OCI-LY1 (cell line): Measurements from ENCODE around the gene IL13RA2.

Source experiments
- H2AFZ ChIP-seq: fragments of 200-600 bp; sonication (generic), shearing (Covaris generic); 2 replicates; pipeline ENCODE4 v1.6.0; 2014; ENCODE audit warnings: antibody characterized with exemption, mild to moderate bottlenecking, low read length
- H3F3A ChIP-seq: fragments of 200-600 bp; sonication (generic), shearing (Covaris generic); 2 replicates; pipeline ENCODE4 v1.6.0; 2014; ENCODE audit warnings: mild to moderate bottlenecking, antibody characterized with exemption, low read length, moderate library complexity; ENCODE audit not compliant: insufficient read depth
- H3K27ac ChIP-seq: fragments of 200-600 bp; sonication (generic); 2 replicates; pipeline ENCODE4 v1.5.1; 2014; ENCODE audit warnings: low read length, mixed run types, mild to moderate bottlenecking, low read depth; ENCODE audit not compliant: poor library complexity, severe bottlenecking
- H3K27me3 ChIP-seq: fragments of 200-600 bp; sonication (generic); 2 replicates; pipeline ENCODE4 v1.6.0; 2014; ENCODE audit warnings: antibody characterized with exemption, mild to moderate bottlenecking, low read length, moderate library complexity; ENCODE audit not compliant: insufficient read depth
- H3K36me3 ChIP-seq: fragments of 200-600 bp; sonication (generic); 2 replicates; pipeline ENCODE4 v1.6.1; 2014; ENCODE audit warnings: mild to moderate bottlenecking, antibody characterized with exemption, low read length, moderate library complexity, mixed read lengths; ENCODE audit not compliant: insufficient read depth
- H3K4me1 ChIP-seq: fragments of 200-600 bp; sonication (generic); 2 replicates; pipeline ENCODE4 v1.5.1; 2014; ENCODE audit warnings: mild to moderate bottlenecking, low read length, moderate library complexity; ENCODE audit not compliant: insufficient read depth, severe bottlenecking
- H3K4me2 ChIP-seq: fragments of 200-600 bp; sonication (generic), shearing (Covaris generic); 2 replicates; pipeline ENCODE4 v1.6.1; 2014; ENCODE audit warnings: low read length
- H3K4me3 ChIP-seq: fragments of 200-600 bp; sonication (generic); 2 replicates; pipeline ENCODE4 v1.5.1; 2014; ENCODE audit warnings: low read length, low read depth, mild to moderate bottlenecking, mixed read lengths; ENCODE audit not compliant: poor library complexity, severe bottlenecking
- H3K79me2 ChIP-seq: fragments of 200-600 bp; shearing (Covaris generic); 2 replicates; pipeline ENCODE4 v1.6.1; 2016; ENCODE audit warnings: mixed run types, low read length, mixed read lengths; ENCODE audit not compliant: insufficient read depth
- H3K9ac ChIP-seq: fragments of 200-600 bp; sonication (generic), shearing (Covaris generic); 2 replicates; pipeline ENCODE4 v1.6.1; 2014; ENCODE audit warnings: mild to moderate bottlenecking, low read length, mixed read lengths
- H3K9me2 ChIP-seq: fragments of 200-600 bp; sonication (generic), shearing (Covaris generic); 2 replicates; pipeline ENCODE4 v1.6.1; 2014; ENCODE audit warnings: low read depth, mild to moderate bottlenecking, low read length, mixed read lengths
- H3K9me3 ChIP-seq: fragments of 200-600 bp; shearing (Covaris generic); 2 replicates; pipeline ENCODE4 v1.6.1; 2014; ENCODE audit warnings: low read length, mixed read lengths
- H4K20me1 ChIP-seq: fragments of 200-600 bp; sonication (generic), shearing (Covaris generic); 2 replicates; pipeline ENCODE4 v1.6.0; 2016; ENCODE audit warnings: mild to moderate bottlenecking, low read length; ENCODE audit not compliant: insufficient read depth
- CTCF ChIP-seq: fragments of 200-600 bp; sonication (generic), shearing (Covaris generic); IDR thresholded peaks from 2 replicates; pipeline ENCODE4 v1.5.1; 2017; ENCODE audit warnings: mild to moderate bottlenecking, antibody characterized with exemption, low read length, moderate library complexity, mixed read lengths
- EZH2 ChIP-seq: fragments of 200-600 bp; sonication (generic), shearing (Covaris generic); IDR thresholded peaks from 2 replicates; pipeline ENCODE4 v1.8.0; 2017; ENCODE audit warnings: borderline replicate concordance, mixed run types, mild to moderate bottlenecking, antibody characterized with exemption, low read length, moderate library complexity, mixed read lengths

Gene IL13RA2

GRCh38 chrX:115038406-115038805 is 21.0 kb upstream of the IL13RA2 start:
- H3K9me2 ChIP-seq, result no peaks in the 10 kb centered on the region
- no peaks in the 10 kb centered on the region for H3F3A ChIP-seq
- H3K9ac ChIP-seq, result no peak overlapping the region
- H3K9me3 ChIP-seq, result no peaks in the 10 kb centered on the region
- H3K4me2 ChIP-seq, result no peak overlapping the region
- H3K4me1 ChIP-seq, result no peaks in the 10 kb centered on the region
- no peak overlapping the region for H3K27ac ChIP-seq
- H4K20me1 ChIP-seq, result no peaks in the 10 kb centered on the region
- no peaks in the 10 kb centered on the region for H3K27me3 ChIP-seq
- no peak overlapping the region for H3K4me3 ChIP-seq
- H2AFZ ChIP-seq, result no peak overlapping the region
- no peaks in the 10 kb centered on the region for H3K79me2 ChIP-seq
- TF ChIP-seq EZH2 (no peak), CTCF (no peak)
- no peaks in the 10 kb centered on the region for H3K36me3 ChIP-seq

GRCh38 chrX:115036029-115036428 is 18.6 kb upstream of the IL13RA2 start:
- Histone ChIP-seq H3K36me3 (no peaks in the 10 kb centered on the region), H3K27me3 (no peaks in the 10 kb centered on the region), H3K4me2 (no peak overlapping the region), H3K4me1 (no peaks in the 10 kb centered on the region), H3F3A (no peaks in the 10 kb centered on the region), H3K9ac (no peak overlapping the region), H3K79me2 (no peaks in the 10 kb centered on the region), H3K27ac (no peak overlapping the region), H4K20me1 (no peaks in the 10 kb centered on the region), H2AFZ (no peak overlapping the region), H3K9me3 (no peaks in the 10 kb centered on the region), H3K9me2 (no peaks in the 10 kb centered on the region), H3K4me3 (no peak overlapping the region)
- TF ChIP-seq EZH2 (no peak), CTCF (no peak)

DNA sequence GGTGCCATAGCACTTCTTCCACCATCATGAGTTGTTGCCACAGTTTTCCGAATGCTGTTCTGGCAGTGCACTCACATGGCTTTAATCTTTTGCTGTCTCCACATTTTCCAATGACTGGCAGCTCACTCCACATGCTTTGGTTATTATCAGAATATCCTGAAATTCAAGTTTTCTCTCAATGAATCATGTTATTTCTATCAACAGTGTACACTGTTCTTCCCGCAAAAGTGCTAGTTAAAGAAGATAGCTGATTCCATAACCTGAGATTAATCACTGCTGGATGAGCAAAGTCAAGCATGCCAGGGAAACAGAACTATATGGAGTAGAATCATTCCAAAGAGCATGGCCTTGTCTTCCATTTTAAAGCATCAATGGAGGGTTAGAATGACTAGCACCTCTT is 14.6 kb upstream of the IL13RA2 start:
- no peak for TF ChIP-seq EZH2
- no peak for TF ChIP-seq CTCF
- no peak overlapping the region for H3K27ac ChIP-seq

More for the DNA sequence above, 14.6 kb upstream of the IL13RA2 start:
- Histone ChIP-seq H3K4me2 (no peak overlapping the region), H3K36me3 (no peaks in the 10 kb centered on the region), H3K4me3 (no peak overlapping the region), H2AFZ (no peak overlapping the region), H3K79me2 (no peaks in the 10 kb centered on the region), H3F3A (no peaks in the 10 kb centered on the region), H4K20me1 (no peaks in the 10 kb centered on the region), H3K27me3 (no peaks in the 10 kb centered on the region), H3K9me2 (no peaks in the 10 kb centered on the region), H3K9ac (no peak overlapping the region), H3K9me3 (no peaks in the 10 kb centered on the region), H3K4me1 (no peaks in the 10 kb centered on the region)
